ENCODE data around the gene KRTAP2-2. TPM values are rescaled to one million over a fixed set of nuclear protein-coding genes. Genes with fewer than 3 reads are reported as not detected.
"Not testable (repeated sequence)": the region's sequence is repeated elsewhere in the genome, so short reads cannot be mapped to it uniquely, and the experiment has no call there.

KRTAP2-2 gene
- total RNA-seq, 1 donor from 2014 or later: not detected

DNA sequence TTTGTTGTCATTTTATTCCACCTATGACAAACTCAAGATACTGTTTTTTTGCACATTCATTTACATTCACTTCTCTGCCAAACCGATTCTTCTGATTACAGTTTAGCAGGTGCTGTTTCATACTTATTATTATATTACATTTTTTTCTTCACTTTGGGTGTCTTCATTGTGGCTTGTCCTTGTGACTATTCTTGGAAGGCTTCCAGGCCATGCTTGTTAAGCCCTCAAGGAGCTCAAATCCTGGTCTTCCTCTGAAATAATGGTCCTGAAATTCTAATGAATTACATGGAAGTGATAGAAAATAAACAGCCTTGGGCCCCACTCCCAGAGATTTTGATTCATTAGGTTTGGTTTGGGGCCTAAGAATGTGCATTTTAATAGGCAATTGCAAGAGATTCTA, 9.3 kb upstream of the KRTAP2-2 start:
- no peak for DNase-seq

DNA sequence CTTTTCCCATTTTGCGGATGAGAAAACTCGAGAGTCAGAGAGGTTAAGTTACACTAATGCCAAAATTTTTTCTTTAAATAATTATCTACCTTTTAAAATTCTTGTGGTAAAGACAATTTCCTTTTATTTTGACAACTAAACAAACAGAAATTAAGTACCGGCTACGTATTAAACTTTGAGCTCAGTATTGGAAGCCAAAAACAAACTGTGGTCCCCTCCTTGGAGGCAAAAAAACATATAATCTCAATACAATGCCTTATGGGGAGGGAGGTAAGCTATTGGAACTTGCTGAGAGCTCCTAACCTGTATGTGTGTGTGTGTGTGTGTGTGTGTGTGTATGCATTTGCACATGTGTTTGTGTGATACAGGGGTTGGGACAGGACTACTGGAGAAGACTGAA, 8.4 kb upstream of the KRTAP2-2 start:
- no peak for DNase-seq

DNA sequence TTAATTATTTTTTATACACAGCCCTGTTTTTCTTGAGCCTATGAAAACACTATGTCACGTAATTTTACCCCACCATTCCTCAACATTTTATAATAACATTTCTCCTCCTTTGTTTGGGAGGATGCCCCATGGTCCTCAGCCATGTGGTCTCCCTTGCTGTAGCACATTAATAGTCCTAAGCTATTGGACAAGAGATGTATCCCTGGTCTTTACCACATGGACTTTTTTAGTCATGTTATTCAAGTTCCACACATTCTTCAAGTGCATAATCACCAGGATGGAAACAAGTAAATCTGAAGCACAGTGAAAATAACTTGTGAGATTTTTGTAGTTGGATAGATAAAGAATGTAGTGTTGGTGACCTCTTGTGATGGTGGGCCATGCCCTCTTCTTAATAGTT, 6.9 kb upstream of the KRTAP2-2 start:
- no peak for DNase-seq

DNA sequence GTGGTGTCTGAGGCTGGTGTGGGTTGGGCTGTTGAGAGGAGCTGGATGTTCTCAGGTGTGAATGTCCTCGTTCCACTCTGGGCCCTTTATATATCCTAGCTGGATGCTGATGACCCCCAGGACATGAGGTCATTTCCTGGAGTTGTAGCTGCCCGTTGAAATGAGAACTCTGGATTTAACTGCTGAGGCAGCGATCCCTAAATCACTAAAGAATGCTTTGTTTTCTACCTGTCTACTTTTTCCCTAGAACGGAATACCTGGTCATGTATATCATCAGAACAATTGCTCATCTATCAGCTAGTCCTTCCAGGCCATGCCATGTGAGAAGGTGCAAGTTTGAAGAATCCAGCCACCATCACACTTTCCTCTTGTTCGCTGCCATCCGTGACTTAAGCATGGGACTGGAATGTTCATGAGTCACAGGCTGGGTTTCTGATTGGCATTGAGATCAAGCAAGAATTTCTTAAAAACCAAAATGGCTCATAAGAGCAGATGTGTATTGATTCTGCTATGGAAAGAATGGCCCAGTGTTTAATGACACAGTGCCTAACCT, 5.1 kb upstream of the KRTAP2-2 start, which contains the start of gene KRTAP2-3:
Gene KRTAP2-3 (minus strand): TSS at position 63 of the 553 bp plus-strand sequence. CDS start 64 bp downstream, outside the sequence.
- no peak for DNase-seq

DNA sequence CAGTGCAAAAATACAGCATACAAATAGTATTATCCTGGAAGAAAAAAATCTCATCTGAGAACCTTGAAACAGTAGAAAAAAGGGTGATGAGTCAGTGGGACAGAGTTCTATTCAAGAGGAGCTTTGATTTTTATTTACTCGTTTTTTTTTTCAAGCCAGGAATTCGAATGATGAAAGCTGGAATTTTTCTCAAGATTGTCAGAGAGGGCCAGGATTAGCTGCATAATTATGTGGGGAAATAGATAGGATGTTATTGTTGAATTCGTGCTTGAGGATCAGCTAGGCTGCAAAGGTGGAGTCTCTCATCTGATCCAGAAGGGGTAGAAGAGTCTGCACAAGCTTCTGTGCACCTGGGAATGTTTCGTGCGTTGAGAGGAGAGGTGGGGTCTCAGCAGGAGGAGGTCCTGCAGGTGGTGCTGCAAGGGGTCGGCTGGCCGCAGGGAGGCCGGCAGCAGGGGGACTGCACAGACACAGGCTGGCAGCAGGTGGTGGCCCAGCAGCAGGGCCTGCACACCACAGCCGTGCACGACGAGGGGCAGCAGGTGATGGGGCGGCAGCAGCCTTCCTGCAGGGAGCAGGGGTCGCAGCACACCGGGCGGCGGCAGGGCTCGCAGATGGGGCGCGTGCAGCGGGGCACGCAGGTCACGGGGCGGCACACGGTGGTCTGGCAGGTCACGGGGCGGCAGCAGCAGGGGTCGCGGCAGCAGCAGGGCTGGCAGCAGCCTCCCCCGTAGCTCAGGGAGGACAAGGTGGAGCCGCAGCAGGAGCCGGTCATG, 4.4 kb upstream of the KRTAP2-2 start:
- not testable (repeated sequence) for DNase-seq

DNA sequence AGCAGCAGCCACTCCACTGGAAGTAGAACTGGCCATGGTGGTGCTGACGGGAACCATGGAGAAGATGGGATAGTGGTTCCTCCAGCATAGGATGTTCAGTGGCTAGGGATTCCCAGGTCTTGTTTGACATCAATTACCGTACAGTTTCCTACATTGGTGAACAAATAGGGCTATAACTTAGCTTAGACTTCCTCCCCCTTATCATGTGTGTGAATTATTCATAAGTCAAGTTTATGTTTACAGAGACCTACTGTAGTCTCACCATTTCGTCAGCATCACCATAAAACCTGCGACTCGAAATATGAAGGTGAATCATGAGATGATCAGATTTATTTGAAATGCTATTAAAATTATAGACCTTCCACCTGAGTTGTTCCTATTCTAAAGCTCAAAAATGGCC, 3.7 kb upstream of the KRTAP2-2 start:
- no peak for DNase-seq

DNA sequence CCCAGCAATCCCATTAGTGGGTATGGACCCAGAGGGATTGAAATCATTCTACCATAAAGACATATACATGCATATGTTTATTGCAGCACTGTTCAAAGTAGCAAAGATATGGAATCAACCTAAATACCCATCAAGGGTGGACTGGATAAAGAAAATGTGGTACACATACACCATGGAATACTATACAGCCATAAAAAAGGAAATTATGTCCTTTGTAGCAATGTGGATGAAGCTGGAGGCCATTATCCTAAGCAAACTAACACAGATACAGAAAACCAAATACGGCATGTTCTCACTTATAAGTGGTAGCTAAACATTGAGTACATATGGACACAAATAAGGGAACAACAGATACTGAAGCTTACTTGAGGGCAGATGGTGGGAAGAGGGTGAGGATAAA, 2.5 kb upstream of the KRTAP2-2 start:
- DNase-seq: no peak

DNA sequence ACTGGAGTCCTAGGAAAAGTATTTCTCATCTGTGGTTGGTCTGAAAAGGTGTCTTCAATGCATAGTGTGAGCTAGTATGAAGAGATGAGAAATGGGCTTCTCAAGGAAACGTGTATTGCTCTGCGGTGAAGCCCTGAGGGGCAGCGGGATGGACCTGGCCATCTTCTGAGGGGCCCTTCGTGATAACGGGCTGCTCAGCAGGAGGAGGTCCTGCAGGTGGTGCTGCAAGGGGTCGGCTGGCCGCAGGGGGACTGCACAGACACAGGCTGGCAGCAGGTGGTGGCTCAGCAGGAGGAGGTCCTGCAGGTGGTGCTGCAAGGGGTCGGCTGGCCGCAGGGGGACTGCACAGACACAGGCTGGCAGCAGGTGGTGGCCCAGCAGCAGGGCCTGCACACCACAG, 474 bp downstream of the KRTAP2-2 start:
- DNase-seq: not testable (repeated sequence)

DNA sequence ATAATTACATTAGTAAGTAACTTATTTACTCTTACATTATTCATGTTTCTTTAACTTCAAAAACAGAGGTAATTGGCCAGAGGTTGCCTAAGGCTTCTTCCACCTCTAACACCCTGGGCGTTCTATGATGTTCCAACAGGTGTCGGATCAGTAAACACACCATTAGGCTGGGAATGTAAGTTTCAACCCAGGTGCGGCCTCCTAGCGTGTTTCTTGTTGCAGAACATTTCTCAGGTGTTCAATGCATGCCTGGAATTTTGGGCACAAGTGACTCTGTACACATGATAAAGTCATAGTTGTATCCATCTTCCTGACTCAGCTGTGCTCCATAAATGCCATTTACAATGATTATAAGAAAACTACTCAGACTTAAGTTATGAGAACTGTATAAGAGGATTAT, 1.0 kb downstream of the KRTAP2-2 start:
- DNase-seq: no peak

DNA sequence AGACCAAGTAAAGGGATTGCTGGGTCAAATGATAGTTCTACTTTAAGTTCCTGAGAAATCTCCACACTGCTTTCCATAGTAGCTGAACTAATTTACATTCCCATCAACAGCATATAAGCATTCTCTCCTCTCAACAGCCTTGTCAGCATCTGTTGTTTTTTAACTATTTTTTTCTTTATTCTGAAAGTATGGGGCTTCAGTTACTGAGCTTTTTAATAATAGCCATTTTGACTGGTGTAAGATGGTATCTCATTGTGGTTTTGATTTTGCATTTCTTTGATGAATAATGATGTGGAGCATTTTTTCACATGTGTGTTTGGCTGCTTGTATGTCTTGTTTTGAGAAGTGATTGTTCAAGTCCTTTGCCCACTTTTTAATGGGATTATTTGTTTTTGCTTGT, 2.5 kb downstream of the KRTAP2-2 start:
- no peak for DNase-seq

DNA sequence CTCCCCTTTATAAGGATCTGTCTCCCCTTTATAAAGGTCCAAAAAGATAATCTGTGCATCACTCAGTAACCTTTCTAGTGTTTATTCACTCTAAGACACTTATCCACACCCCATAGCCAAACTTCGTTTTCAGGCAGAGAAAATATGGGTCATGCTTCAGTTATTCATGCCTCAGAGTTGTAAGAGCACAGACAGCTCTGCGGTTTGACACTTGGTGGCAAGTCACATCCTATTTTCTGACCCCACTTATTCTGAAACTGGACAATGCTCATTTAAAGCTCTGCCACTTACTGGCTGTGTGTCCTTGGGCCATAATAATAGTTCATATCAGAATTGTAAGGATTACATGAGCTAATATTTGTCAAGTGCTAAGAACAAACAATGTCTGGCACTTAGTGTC, 5.9 kb downstream of the KRTAP2-2 start:
- DNase-seq: no peak

DNA sequence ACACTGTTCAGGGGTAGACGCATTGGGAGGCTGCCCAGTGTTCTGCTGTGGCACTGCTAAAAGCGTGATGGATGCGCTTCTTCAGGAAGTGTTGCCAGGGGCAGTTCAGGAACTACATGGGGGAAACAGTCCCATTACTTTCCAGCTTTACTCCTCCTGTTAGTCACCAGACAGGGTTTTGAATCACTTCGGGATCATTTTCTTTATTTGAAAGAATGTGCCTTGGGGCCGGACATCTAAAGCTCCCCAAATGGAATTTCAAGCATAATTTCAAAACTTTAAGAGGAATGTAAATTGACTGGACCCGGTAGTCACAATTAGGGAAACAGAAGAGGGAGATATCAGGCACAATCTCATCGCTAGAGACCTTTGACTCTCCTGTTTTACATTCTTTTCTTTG, 6.6 kb downstream of the KRTAP2-2 start:
- DNase-seq: no peak

DNA sequence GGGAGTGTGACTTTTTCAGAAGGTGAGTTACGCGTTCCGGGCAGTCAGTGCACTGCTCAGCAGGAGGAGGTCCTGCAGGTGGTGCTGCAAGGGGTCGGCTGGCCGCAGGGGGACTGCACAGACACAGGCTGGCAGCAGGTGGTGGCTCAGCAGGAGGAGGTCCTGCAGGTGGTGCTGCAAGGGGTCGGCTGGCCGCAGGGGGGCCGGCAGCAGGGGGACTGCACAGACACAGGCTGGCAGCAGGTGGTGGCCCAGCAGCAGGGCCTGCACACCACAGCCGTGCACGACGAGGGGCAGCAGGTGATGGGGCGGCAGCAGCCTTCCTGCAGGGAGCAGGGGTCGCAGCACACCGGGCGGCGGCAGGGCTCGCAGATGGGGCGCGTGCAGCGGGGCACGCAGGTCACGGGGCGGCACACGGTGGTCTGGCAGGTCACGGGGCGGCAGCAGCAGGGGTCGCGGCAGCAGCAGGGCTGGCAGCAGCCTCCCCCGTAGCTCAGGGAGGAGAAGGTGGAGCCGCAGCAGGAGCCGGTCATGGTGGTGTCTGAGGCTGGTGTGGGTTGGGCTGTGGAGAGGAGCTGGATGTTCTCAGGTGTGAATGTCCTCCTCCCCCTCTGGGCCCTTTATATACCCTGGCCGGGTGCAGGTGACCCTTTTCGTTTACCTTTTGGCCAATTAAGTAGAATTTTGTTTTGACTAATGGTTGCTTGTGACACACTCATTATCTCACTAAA, 8.1 kb downstream of the KRTAP2-2 start, which contains the start of gene KRTAP2-1:
Gene KRTAP2-1 (minus strand): TSS at position 582 of the 731 bp plus-strand sequence. CDS start 49 bp downstream, at position 533.
- DNase-seq: not testable (repeated sequence)

DNA sequence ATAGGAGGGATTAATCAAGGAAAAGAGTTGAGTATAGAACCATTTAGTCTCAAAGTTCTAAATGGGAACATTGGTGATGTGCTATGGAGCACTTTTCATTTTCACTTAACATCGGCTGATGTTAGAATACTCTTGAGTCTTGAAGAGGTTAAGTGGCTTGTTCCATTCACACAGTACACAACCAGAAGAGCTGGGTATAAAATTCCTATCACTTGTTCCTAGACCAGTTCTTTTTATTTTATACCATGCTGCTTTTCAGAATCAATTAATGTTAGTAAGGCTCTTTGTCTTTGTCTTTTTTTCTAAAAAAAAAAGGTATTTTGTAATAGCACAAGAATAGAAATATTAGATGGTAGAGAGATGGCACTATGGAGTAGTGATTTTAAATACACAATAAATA, 12.1 kb downstream of the KRTAP2-2 start:
- DNase-seq: no peak

DNA sequence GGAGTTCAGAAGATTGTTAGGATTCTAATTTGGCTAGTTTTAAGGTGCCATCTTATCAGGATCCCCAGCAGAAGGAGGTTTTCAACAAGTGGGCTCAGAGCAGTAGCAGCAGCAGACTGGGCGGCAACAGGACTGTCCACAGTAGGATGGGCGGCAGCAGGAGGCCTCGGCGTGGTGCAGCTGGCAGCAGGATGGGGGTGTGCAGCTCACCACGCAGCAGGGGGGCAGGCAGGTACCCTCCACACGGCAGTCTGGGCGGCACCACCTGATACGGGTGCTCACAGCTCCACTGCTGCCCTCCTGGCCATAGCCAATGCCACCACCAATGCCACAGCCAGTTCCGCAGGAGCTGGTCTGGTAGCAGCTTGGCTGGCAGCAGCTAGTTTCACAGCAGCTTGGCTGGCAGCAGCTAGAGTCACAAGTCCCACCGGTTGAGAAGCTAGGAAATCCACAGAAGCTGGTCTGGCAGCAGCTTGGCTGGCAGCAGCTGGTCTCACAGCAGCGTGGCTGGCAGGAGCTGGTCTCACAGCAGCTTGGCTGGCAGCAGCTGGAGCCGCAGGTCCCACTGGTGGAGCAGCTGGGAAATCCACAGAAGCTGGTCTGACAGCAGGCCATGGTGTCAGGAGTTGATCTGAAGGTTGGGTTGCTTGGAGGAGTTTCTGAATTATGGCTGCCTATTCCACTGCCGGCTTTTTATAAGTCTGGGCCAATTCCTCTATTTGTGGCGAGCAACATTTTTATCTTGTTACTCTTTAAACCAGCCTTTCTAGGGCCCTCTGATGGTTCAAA, 14.1 kb downstream of the KRTAP2-2 start, which contains the start of gene KRTAP1-1:
Gene KRTAP1-1 (minus strand): TSS at position 668 of the 789 bp plus-strand sequence. CDS start 53 bp downstream, at position 615.
- DNase-seq: not testable (repeated sequence)

DNA sequence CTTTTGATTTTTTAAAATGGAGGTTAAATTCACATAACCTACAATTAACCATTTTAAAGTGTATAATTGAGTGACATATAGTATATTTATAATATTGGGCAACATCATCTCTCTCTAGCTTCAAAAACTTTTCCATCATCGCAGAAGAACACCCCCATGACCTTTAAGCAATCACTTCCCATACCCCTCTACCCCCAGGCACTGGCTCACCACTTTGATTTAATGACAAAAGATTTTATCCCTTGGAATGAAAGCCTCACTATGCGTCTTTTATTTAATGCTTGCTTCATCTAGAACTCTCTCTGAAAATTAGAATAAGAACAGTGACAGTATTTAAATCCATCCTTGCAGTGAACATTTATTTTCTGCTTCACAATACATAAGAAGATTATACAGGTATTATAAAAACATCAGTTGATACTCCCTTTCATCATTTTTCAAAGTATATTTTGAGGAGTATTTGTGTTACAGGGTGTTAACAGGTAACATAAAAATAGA, 17.1 kb downstream of the KRTAP2-2 start:
- no peak for DNase-seq

DNA sequence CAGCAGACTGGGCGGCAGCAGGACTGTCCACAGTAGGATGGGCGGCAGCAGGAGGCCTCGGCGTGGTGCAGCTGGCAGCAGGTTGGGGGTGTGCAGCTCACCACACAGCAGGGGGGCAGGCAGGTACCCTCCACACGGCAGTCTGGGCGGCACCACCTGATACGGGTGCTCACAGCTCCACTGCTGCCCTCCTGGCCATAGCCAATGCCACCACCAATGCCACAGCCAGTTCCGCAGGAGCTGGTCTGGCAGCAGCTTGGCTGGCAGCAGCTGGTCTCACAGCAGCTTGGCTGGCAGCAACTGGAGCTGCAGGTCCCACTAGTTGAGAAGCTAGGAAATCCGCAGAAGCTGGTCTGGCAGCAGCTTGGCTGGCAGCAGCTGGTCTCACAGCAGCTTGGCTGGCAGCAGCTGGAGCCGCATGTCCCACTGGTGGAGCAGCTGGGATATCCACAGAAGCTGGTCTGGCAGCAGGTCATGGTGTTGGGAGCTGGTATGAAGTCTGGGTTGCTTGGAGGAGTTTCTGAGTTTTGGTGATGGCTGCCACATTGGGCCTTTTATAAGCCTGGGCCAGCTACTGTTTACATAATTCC, 20.6 kb downstream of the KRTAP2-2 start, which contains the start of gene KRTAP1-3:
Gene KRTAP1-3 (minus strand): TSS at position 529 of the 590 bp plus-strand sequence. CDS start 53 bp downstream, at position 476.
- not testable (repeated sequence) for DNase-seq

DNA sequence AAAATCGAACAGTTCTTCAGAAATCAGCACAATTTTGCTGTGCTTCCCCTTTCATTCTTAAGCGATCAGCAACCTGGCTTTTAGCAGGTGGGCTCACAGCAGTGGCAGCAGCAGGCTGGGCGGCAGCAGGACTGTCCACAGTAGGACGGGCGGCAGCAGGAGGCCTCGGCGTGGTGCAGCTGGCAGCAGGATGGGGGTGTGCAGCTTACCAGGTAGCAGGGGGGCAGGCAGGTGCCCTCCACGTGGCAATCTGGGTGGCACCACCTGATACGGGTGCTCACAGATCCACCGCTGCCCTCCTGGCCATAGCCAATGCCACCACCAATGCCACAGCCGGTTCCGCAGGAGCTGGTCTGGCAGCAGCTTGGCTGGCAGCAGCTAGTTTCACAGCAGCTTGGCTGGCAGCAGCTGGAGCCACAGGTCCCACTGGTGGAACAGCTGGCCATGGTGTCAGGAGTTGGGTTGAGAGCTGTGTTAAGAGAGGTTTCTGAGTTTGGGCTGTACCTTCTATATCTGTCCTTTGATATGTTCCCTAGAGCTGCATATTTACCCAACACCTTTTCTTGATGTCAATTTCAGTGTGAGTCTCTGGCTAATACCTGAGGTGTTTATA, 25.3 kb downstream of the KRTAP2-2 start, which contains the start of gene KRTAP1-4:
Gene KRTAP1-4 (minus strand): TSS at position 563 of the 613 bp plus-strand sequence. CDS start 117 bp downstream, at position 446.
- DNase-seq: no peak

DNA sequence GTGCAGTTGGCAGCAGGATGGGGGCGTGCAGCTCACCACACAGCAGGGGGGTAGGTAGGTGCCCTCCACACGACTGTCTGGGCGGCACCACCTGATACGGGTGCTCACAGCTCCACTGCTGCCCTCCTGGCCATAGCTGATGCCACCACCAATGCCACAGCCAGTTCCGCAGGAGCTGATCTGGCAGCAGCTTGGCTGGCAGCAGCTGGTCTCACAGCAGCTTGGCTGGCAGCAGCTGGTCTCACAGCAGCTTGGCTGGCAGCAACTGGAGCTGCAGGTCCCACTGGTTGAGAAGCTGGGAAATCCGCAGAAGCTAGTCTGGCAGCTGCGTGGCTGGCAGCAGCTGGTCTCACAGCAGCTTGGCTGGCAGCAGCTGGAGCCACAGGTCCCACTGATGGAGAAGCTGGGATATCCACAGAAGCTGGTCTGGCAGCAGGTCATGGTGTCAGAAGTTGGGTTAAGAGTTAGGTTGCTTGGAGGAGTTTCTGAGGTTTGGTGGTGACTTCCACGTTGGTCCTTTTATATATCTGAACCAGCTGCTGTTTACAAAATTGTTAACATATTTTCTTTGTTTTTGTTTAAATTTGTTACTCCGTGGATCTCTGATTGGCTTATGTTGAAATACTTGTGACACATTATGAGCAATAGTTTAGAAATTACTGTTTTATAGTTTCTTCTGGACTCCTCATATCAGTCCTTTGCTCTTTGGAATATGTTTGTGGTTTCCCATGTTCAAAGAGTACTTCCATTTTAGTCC, 28.1 kb downstream of the KRTAP2-2 start, which contains the start of gene KRTAP1-5:
Gene KRTAP1-5 (minus strand): TSS at position 494 of the 757 bp plus-strand sequence. CDS start 53 bp downstream, at position 441.
- DNase-seq: no peak

DNA sequence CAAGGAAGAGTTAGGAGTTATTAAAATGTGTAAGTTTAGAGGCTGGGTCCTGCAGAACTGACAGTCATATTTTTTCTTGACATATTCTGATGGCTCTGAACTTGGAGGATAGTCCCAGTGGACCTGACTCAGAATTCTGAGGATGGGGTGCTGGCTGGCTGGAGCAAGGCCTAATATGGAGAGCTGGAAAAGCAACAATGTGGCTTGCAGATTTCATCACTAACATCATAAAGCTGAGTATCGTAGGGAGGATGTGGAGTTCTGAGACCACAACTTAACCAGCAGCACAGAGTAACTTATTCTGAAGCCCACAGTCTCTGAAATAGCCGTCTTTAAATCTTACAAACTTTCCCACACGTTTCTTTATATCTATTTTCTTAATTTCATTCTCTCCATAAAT, 30.3 kb downstream of the KRTAP2-2 start:
- no peak for DNase-seq

Data from occipital lobe (tissue), 2 donors.